ENCODE data around the gene TIGD2. TPM values are rescaled to one million over a fixed set of nuclear protein-coding genes. Genes with fewer than 3 reads are reported as not detected.

Gene TIGD2
- total RNA-seq, 1 experiment from 2014 or later: 3.6 TPM

- TF ChIP-seq POLR2AphosphoS5 (IDR thresholded peaks at IDR 0.05; ENCODE audit: low read depth, low read length): no peak
- TF ChIP-seq SIN3A (IDR thresholded peaks at IDR 0.05; ENCODE audit: borderline replicate concordance, insufficient read depth, low read depth, low read length): no peak
- TF ChIP-seq REST (IDR thresholded peaks at IDR 0.05; ENCODE audit: insufficient read depth in 1 of 2, low read depth in 2 of 2, low read length in 1 of 2): no peak
- TF ChIP-seq TCF7L2 (IDR thresholded peaks at IDR 0.05; ENCODE audit: low read depth, low read length): no peak
- no peak for TF ChIP-seq CTCF (IDR thresholded peaks at IDR 0.05)
- no peaks in the 10 kb centered on the region; the same call in 1 of the 2 replicates for H3K27me3 ChIP-seq (ENCODE audit: control insufficient read depth, insufficient read depth, low read length)
- ChIA-PET POLR2A (no interaction called here), CTCF (no interaction called here)
- ATAC-seq (no peak), DNase-seq (ENCODE audit: low read depth, low spot score) (no peak)
- intact Hi-C loops (cut with micrococcal nuclease; ENCODE audit: unreplicated experiment): no loop called here
- no TSS peak for BruUV-seq (replicated peaks)
- no peak overlapping the region for H3K4me3 ChIP-seq (ENCODE audit: low read depth in 2 of 2, low read length in 2 of 2)
- no peaks in the 10 kb centered on the region for H3K4me1 ChIP-seq (ENCODE audit: control insufficient read depth, insufficient read depth, low read length)
- H3K9me3 ChIP-seq (ENCODE audit: control insufficient read depth, insufficient read depth, low read depth, low read length): no peaks in the 10 kb centered on the region
- H3K36me3 ChIP-seq (ENCODE audit: control insufficient read depth, insufficient read depth, low read length): no peaks in the 10 kb centered on the region
- H3K27ac ChIP-seq (ENCODE audit: low read length): no peak overlapping the region
- in situ Hi-C loops (cut with HindIII; ENCODE audit: low pct_unique_long_range_greater_than_20kb, low sequenced_read_pairs): no loop called here
Observed at GRCh38 chr4:89100853-89101252, 10.5 kb upstream of the TIGD2 start.

- BruUV-seq (replicated peaks): no TSS peak
- Histone ChIP-seq H3K9me3 (ENCODE audit: control insufficient read depth, insufficient read depth, low read depth, low read length) (no peaks in the 10 kb centered on the region), H3K27ac (ENCODE audit: low read length) (no peak overlapping the region), H3K4me3 (ENCODE audit: low read depth in 2 of 2, low read length in 2 of 2) (no peak overlapping the region), H3K4me1 (ENCODE audit: control insufficient read depth, insufficient read depth, low read length) (no peaks in the 10 kb centered on the region), H3K27me3 (ENCODE audit: control insufficient read depth, insufficient read depth, low read length) (no peaks in the 10 kb centered on the region; the same call in 1 of the 2 replicates), H3K36me3 (ENCODE audit: control insufficient read depth, insufficient read depth, low read length) (no peaks in the 10 kb centered on the region)
- ChIA-PET POLR2A (no interaction called here), CTCF (no interaction called here)
- TF ChIP-seq TCF7L2 (IDR thresholded peaks at IDR 0.05; ENCODE audit: low read depth, low read length): no peak
- TF ChIP-seq SIN3A (IDR thresholded peaks at IDR 0.05; ENCODE audit: borderline replicate concordance, insufficient read depth, low read depth, low read length): no peak
- TF ChIP-seq REST (IDR thresholded peaks at IDR 0.05; ENCODE audit: insufficient read depth in 1 of 2, low read depth in 2 of 2, low read length in 1 of 2): no peak
- no peak for TF ChIP-seq POLR2AphosphoS5 (IDR thresholded peaks at IDR 0.05; ENCODE audit: low read depth, low read length)
- TF ChIP-seq CTCF (IDR thresholded peaks at IDR 0.05): no peak
- intact Hi-C loops (cut with micrococcal nuclease; ENCODE audit: unreplicated experiment) (no loop called here), in situ Hi-C loops (cut with HindIII; ENCODE audit: low pct_unique_long_range_greater_than_20kb, low sequenced_read_pairs) (no loop called here)
- no peak for DNase-seq (ENCODE audit: low read depth, low spot score)
- ATAC-seq: no peak
Observed at GRCh38 chr4:89101256-89102161, 9.8 kb upstream of the TIGD2 start.
